SH-SY5Y (cell line): Measurements from ENCODE around the gene URAD.

Experiments
- GATA2 ChIP-seq: IDR thresholded peaks from 2 replicates; pipeline ENCODE4 v1.6.1; 2011; ENCODE audit warnings: mild to moderate bottlenecking, low read depth, low read length
- GATA3 ChIP-seq: IDR thresholded peaks from 2 replicates; pipeline ENCODE4 v1.6.1; 2011; ENCODE audit warnings: low read depth, mild to moderate bottlenecking, low read length, moderate library complexity

DNA sequence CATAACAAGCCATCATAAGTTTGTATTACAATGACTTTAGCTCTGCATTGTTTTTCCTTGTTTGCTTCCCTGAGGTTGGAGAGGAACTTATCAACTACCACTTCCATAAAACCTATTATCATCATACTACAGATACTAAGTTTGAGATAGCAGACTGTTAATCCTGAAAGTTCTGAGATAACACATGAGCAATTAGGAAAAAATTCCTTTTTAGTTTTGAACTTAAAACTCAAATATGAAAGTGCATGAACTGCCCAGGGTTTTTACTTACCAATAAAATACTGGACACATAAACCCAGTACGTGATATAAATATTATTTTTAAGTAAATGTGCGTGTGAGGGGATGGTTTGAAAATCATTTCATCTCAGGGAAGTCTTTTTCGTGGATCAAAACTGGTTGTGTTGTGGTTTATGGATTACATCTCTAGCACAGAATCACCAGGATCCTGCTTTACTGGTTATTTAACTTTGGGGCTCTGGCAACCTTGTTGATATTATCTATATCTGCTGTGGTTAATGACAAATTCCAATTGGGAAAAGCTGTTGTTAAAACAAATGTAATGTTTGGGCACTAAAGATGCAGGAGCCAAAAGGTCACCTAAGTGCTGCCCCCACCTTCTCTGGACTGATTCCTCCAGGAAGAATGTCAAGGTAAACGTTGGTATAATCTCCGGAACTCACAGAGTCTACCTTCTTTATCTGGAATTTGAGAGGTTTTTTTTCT is 31.8 kb downstream of the URAD start:
- TF ChIP-seq GATA2, result no peak
- no peak for TF ChIP-seq GATA3
